T-cell (primary cell): ENCODE measurements around the gene PRLR. TPM values are rescaled to one million over a fixed set of nuclear protein-coding genes. Genes with fewer than 3 reads are reported as not detected.

Source experiments
- ATAC-seq, 4 experiments: fragments of 200-7000 bp in 3 of 4; fragments of 150-1000 bp in 1 of 4; cut with Tn5 transposase; replicated peaks in 1 of 4; 1 replicate in 3 of 4; 2 replicates in 1 of 4; pipeline ENCODE4 v1.10.0; 2021; ENCODE audit warnings: moderate library complexity in 3 of 4, mild to moderate bottlenecking in 2 of 4, moderate number of reproducible peaks in 1 of 4
- CTCF ChIA-PET, 2 donors: fragments of 300-600 bp; sonication (Branson Sonifier 250); formaldehyde crosslinking; loops; one replicate each; lab custom pipeline; 2022; ENCODE audit warnings: antibody characterized with exemption in 2 of 2; lab: Charles Lee
- POLR2A ChIA-PET, 2 donors: fragments of 300-600 bp; sonication (Branson Sonifier 250); formaldehyde crosslinking; loops; one replicate each; lab custom pipeline; 2022; ENCODE audit warnings: antibody characterized with exemption in 2 of 2; lab: Charles Lee
- DNase-seq, 35 experiments: peaks; one replicate each; pipeline versions ENCODE4 v3.0.0 to v3.0.0-alpha.2; 2013 to 2023
- H3K27ac ChIP-seq: one replicate; pipeline ENCODE4 v1.5.1; 2013; ENCODE audit warnings: low read length
- H3K27me3 ChIP-seq, 2 experiments: replicated peaks in 1 of 2; 1 replicate in 1 of 2; 2 replicates in 1 of 2; pipeline versions ENCODE4 v1.6.1 to v1.7.0; 2013; ENCODE audit warnings: low read length in 1 of 2, mixed read lengths in 1 of 2; ENCODE audit not compliant: control insufficient read depth in 2 of 2, insufficient read depth in 2 of 2; ENCODE audit errors: extremely low read depth in 1 of 2
- H3K36me3 ChIP-seq, 2 donors: 1 replicate in 1 of 2; 2 replicates in 1 of 2; pipeline versions ENCODE4 v1.6.1 to v1.7.0; 2013; ENCODE audit warnings: low read length in 1 of 2; ENCODE audit not compliant: control insufficient read depth in 2 of 2, insufficient read depth in 1 of 2; ENCODE audit errors: extremely low read depth in 1 of 2
- H3K4me1 ChIP-seq, 2 experiments: 1 replicate in 1 of 2; 2 replicates in 1 of 2; pipeline versions ENCODE4 v1.6.1 to v1.7.0; 2013; ENCODE audit warnings: low read length in 2 of 2, mixed read lengths in 1 of 2; ENCODE audit not compliant: insufficient read depth in 2 of 2, control insufficient read depth in 1 of 2; ENCODE audit errors: extremely low read depth in 1 of 2
- H3K4me3 ChIP-seq, 2 donors: 1 replicate in 1 of 2; 2 replicates in 1 of 2; pipeline versions ENCODE4 v1.5.1 to v1.7.0; 2013; ENCODE audit warnings: mild to moderate bottlenecking in 2 of 2, low read length in 1 of 2, moderate library complexity in 1 of 2; ENCODE audit not compliant: control insufficient read depth in 1 of 2; ENCODE audit errors: extremely low read depth in 1 of 2
- H3K9me3 ChIP-seq: 2 replicates; pipeline ENCODE4 v1.7.0; 2013
- H3K27ac Mint-ChIP-seq, 2 donors: one replicate each; pipeline ENCODE4 v1.8.0; 2020 to 2021; ENCODE audit warnings: mild to moderate bottlenecking in 2 of 2, mixed read lengths in 2 of 2
- H3K27me3 Mint-ChIP-seq, 2 donors: one replicate each; pipeline ENCODE4 v1.8.0; 2021 to 2022; ENCODE audit warnings: mixed read lengths in 2 of 2
- H3K36me3 Mint-ChIP-seq: one replicate; pipeline ENCODE4 v1.8.0; 2021; ENCODE audit warnings: mixed read lengths
- H3K4me1 Mint-ChIP-seq, 3 donors: one replicate each; pipeline ENCODE4 v1.8.0; 2020 to 2022; ENCODE audit warnings: mixed read lengths in 3 of 3, mild to moderate bottlenecking in 1 of 3
- H3K4me3 Mint-ChIP-seq, 3 donors: one replicate each; pipeline ENCODE4 v1.8.0; 2020 to 2022; ENCODE audit warnings: mild to moderate bottlenecking in 3 of 3, mixed read lengths in 3 of 3, moderate library complexity in 3 of 3
- H3K9me3 Mint-ChIP-seq, 3 donors: one replicate each; pipeline ENCODE4 v1.8.0; 2020 to 2022; ENCODE audit warnings: mixed read lengths in 3 of 3
- WGBS: methylation state at CpG from one replicate; pipeline ENCODE4 v1.1.5; 2013; ENCODE audit warnings: missing lambda C conversion rate; ENCODE audit not compliant: insufficient coverage; 5-methylcytosine and 5-hydroxymethylcytosine counted together
- total RNA-seq, 35 experiments: library from RNA in 6 of 35; stranded (reverse) in 6 of 35; fragments of 120-200 nt in 1 of 35; gene quantifications; one replicate each; pipeline versions ENCODE4 v1.2.1 to v1.2.4 and lab custom pipeline; 2013 to 2026

PRLR gene
- total RNA-seq, 5 donors from 2014 or later (not counting 1 experiment from before 2014, with no cell fraction given) = 0.16 to 0.23 (median 0.23) TPM; not detected in 2

DNA sequence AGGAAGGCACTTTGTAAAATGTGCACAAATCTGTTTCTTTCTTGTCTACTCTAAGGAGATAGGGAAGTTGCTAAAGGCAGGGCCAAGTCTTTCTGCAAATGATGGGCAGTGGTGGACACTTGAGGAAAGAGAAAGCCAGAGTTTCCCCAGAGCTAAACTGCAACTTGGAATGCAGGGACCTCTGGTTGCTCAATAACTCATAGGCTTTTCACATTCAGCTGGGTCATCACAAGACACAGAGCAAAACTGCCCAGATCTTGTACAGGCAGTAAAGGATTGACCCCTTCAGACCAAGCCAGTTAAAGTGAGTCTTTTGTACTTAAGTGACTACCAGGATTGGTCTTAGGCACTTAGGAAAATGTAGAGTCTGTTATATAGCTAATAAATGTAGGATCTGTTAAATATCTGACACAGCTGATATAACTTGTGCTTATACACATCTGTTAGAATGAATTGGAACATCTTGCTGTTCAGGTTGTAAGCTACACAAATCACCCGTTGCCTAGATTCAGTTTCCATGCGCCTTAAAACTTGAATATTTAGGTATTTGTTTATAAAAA is 169.0 kb downstream of the PRLR start:
- Histone ChIP-seq H3K4me3 (no peak overlapping the region), H3K36me3 (no peaks in the 10 kb centered on the region), H3K9me3 (no peaks in the 10 kb centered on the region), H3K27ac (no peak overlapping the region), H3K4me1 (no peaks in the 10 kb centered on the region), H3K27me3 (no peaks in the 10 kb centered on the region)
- no peak for DNase-seq
- Mint-ChIP-seq H3K4me3 (no peak overlapping the region), H3K36me3 (no peaks in the 10 kb centered on the region), H3K27me3 (peaks cover under 1 to 7% of the 10 kb centered on the region in 2 donors), H3K9me3 (no peaks in the 10 kb centered on the region), H3K4me1 (no peaks in the 10 kb centered on the region), H3K27ac (no peak overlapping the region)
- ChIA-PET CTCF (interaction anchor here in 1 of 2 donors (0.6 kb wide), 1 partner anchor 47 kb away, joined by 4 read pairs; no protein-coding TSS in a partner anchor), POLR2A (no interaction called here)
- WGBS = no CpG with 5 or more reads among the region's 2 CpGs
- no peak for ATAC-seq

DNA sequence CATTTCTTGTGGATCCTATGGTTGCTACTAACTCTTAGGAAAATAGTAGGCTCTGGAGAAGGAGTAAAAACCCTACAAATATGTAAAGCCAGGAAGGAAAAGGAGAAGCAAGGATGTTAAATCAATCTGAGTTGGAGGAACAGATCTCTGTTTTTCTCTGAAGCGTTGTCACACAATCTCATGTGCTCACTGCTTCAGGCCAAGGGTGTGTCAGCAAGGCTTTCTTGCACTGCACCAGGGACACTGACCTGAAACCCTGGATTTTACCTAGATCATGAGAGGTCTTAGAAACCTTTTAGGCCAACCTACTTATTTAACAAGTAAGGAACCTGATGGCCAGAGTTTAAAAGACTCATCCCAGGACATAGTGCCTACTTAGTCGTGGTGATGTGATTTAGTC is 170.1 kb downstream of the PRLR start:
- no peak for DNase-seq
- Mint-ChIP-seq H3K27me3 (peaks cover 2 to 3% of the 10 kb centered on the region in 2 donors), H3K9me3 (no peaks in the 10 kb centered on the region), H3K4me1 (no peaks in the 10 kb centered on the region), H3K36me3 (no peaks in the 10 kb centered on the region), H3K4me3 (no peak overlapping the region), H3K27ac (no peak overlapping the region)
- no peak for ATAC-seq
- no peaks in the 10 kb centered on the region for H3K9me3 ChIP-seq
- WGBS = 69% methylated on average over 2 of the region's 2 CpGs
- no peak overlapping the region for H3K27ac ChIP-seq
- H3K4me1 ChIP-seq = no peaks in the 10 kb centered on the region
- H3K4me3 ChIP-seq = no peak overlapping the region
- CTCF ChIA-PET = no interaction called here
- H3K36me3 ChIP-seq = no peaks in the 10 kb centered on the region
- POLR2A ChIA-PET = interaction anchor here in 1 of 2 donors (0.6 kb wide), 1 partner anchor 1088 kb away, joined by 5 read pairs; no protein-coding TSS in a partner anchor
- peaks cover 0 to 2% of the 10 kb centered on the region in 2 experiments for H3K27me3 ChIP-seq

DNA sequence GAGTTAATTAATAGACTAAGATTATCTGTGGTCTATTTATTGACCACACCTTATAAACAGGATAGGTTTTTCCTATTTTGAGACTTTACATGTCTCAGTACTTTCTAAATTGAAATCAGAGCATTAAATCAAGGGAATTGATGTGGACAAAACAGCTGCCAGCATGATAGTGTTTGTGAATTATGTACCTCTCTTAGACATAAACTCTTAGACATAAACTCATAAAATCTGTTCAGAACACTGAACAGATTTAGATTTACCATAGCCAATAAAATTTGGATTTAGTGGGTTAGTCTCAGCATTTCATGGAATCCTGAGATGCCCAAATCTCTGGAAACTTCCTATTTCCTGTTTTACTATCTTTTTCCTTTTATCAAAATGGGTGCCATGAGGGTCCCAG is 171.0 kb downstream of the PRLR start:
- ChIA-PET POLR2A (no interaction called here), CTCF (no interaction called here)
- H3K9me3 Mint-ChIP-seq = no peaks in the 10 kb centered on the region
- no peaks in the 10 kb centered on the region for H3K9me3 ChIP-seq
- H3K27ac Mint-ChIP-seq = no peak overlapping the region
- peaks cover 0 to 2% of the 10 kb centered on the region in 2 experiments for H3K27me3 ChIP-seq
- no peaks in the 10 kb centered on the region for H3K4me1 Mint-ChIP-seq
- H3K36me3 Mint-ChIP-seq = no peaks in the 10 kb centered on the region
- no peak overlapping the region for H3K4me3 ChIP-seq
- DNase-seq (no peak), ATAC-seq (no peak)
- peaks cover 3 to 5% of the 10 kb centered on the region in 2 donors for H3K27me3 Mint-ChIP-seq
- H3K4me3 Mint-ChIP-seq = no peak overlapping the region
- H3K27ac ChIP-seq = no peak overlapping the region
- no peaks in the 10 kb centered on the region for H3K36me3 ChIP-seq
- no peaks in the 10 kb centered on the region for H3K4me1 ChIP-seq

DNA sequence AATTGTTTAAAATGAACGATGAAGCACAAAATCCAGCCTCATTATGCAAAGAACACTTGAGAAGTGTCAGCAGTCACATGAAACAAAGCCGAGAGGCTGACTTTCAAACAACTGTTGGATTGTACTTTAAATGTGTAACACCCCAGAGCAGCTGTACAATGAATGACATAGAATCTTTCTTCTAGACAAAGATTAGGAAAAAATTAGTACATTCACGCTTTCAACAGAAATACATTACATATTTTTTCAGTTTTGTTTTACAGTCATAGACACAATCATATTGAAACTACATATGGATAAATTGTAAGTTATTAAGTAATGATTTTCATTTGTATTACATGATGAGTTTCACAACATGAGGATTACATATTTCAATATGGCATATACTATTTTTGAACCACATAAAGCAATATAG is 171.9 kb downstream of the PRLR start:
- Mint-ChIP-seq H3K27ac (no peak overlapping the region), H3K36me3 (no peaks in the 10 kb centered on the region), H3K9me3 (no peaks in the 10 kb centered on the region), H3K4me3 (no peak overlapping the region), H3K4me1 (no peaks in the 10 kb centered on the region), H3K27me3 (peaks cover 8 to 11% of the 10 kb centered on the region in 2 donors)
- H3K27me3 ChIP-seq = peaks cover 0 to 2% of the 10 kb centered on the region in 2 experiments
- POLR2A ChIA-PET = no interaction called here
- H3K27ac ChIP-seq = no peak overlapping the region
- CTCF ChIA-PET = no interaction called here
- ATAC-seq (no peak), DNase-seq (no peak)
- no peaks in the 10 kb centered on the region for H3K36me3 ChIP-seq
- no peak overlapping the region for H3K4me3 ChIP-seq
- no peaks in the 10 kb centered on the region for H3K4me1 ChIP-seq
- WGBS = no CpG with 5 or more reads among the region's 3 CpGs
- H3K9me3 ChIP-seq = no peaks in the 10 kb centered on the region

DNA sequence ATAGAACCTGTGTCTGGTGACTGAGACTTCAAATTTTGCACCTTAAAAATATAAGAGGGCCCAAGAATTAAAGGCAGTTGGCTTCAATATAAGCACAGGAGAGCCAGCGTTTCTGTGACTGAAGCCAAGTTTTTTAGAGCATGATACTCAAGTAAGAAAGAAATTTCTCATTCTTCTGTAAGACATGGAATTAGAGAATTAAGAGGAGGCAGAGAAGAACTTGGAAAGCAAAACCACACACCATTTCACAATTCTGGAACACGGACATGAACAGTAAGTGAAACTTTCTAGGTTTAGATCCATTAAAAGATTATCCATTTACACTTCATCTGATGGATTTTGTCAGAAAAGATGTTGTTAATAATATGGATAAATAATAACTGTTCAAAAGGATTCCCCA is 173.6 kb downstream of the PRLR start:
- peaks cover 13 to 15% of the 10 kb centered on the region in 2 donors for H3K27me3 Mint-ChIP-seq
- H3K36me3 Mint-ChIP-seq = no peaks in the 10 kb centered on the region
- no peaks in the 10 kb centered on the region for H3K9me3 ChIP-seq

DNA sequence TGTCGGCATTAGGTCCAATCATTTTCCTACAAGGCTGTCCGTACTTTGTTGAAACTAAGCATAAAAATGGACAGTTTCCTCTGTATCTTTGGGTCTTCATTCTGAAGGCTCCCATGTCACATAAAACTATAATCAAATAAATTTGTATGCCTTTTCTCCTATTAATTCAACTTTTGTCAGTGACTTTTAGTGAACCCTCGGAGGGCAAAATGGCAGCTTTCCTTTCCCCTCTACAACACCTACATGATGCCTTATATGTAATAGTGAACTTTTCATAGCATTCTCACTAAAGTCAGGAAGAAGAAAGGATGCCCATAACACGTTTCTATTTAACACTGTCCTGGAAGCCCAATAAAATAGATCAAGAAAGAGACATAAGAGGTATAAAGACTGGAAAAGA is 177.4 kb downstream of the PRLR start:
- DNase-seq (no peak), ATAC-seq (no peak)
- Mint-ChIP-seq H3K4me1 (no peaks in the 10 kb centered on the region), H3K36me3 (no peaks in the 10 kb centered on the region), H3K27me3 (peaks cover 23 to 30% of the 10 kb centered on the region in 2 donors), H3K4me3 (no peak overlapping the region), H3K27ac (no peak overlapping the region), H3K9me3 (no peaks in the 10 kb centered on the region)
- Histone ChIP-seq H3K27me3 (peaks cover 2 to 5% of the 10 kb centered on the region in 2 experiments), H3K9me3 (no peaks in the 10 kb centered on the region), H3K36me3 (no peaks in the 10 kb centered on the region), H3K4me1 (no peaks in the 10 kb centered on the region), H3K4me3 (no peak overlapping the region), H3K27ac (no peak overlapping the region)
- CTCF ChIA-PET = no interaction called here
- WGBS = 79% methylated on average over 2 of the region's 4 CpGs
- POLR2A ChIA-PET = no interaction called here

More for the DNA sequence above, 173.6 kb downstream of the PRLR start:
- POLR2A ChIA-PET = no interaction called here
- Mint-ChIP-seq H3K4me3 (no peak overlapping the region), H3K27ac (no peak overlapping the region), H3K9me3 (no peaks in the 10 kb centered on the region), H3K4me1 (no peaks in the 10 kb centered on the region)
- DNase-seq = no peak
- Histone ChIP-seq H3K4me1 (no peaks in the 10 kb centered on the region), H3K27me3 (peaks cover 0 to 2% of the 10 kb centered on the region in 2 experiments), H3K4me3 (no peak overlapping the region), H3K36me3 (no peaks in the 10 kb centered on the region), H3K27ac (no peak overlapping the region)
- WGBS = no CpG with 5 or more reads among the region's 2 CpGs
- CTCF ChIA-PET = no interaction called here
- ATAC-seq = no peak
